H1 (cell line): Measurements from ENCODE around the gene FAM177A1. TPM values are rescaled to one million over a fixed set of nuclear protein-coding genes. Genes with fewer than 3 reads are reported as not detected.
A peak's percentile ranks its signal among the peaks of the same experiment; 100 is the strongest.

Source experiments
- ASH2L ChIP-seq: fragments of 200-600, 300-600 bp; sonication (generic); IDR thresholded peaks from one replicate; pipeline ENCODE4 v1.7.1; 2017; ENCODE audit warnings: low read length
- BACH1 ChIP-seq: IDR thresholded peaks from 2 replicates; pipeline ENCODE4 v1.6.1; 2012; ENCODE audit warnings: low read length, improper control_type of control experiment
- BRCA1 ChIP-seq: IDR thresholded peaks from 2 replicates; pipeline ENCODE4 v1.6.1; 2012; ENCODE audit warnings: low read depth, low read length, improper control_type of control experiment
- CBX8 ChIP-seq: fragments of 300-800, 300-1000 bp; sonication (generic); IDR thresholded peaks from 2 replicates; pipeline ENCODE4 v1.7.1; 2016; ENCODE audit warnings: low read depth, low read length, borderline replicate concordance
- EZH2 ChIP-seq: fragments of 200-600 bp; sonication (generic); IDR thresholded peaks from 2 replicates; pipeline ENCODE4 v1.7.1; 2012; ENCODE audit warnings: low read depth, mild to moderate bottlenecking, moderate library complexity, low read length, inconsistent platforms; ENCODE audit not compliant: severe bottlenecking
- HDAC2 ChIP-seq, 2 experiments: fragments of 300-600 bp in 1 of 2; sonication (generic) in 1 of 2; IDR thresholded peaks; 2 replicates each; pipeline ENCODE4 v1.6.1; 2011 to 2012; ENCODE audit warnings: low read depth in 2 of 2, low read length in 2 of 2, mild to moderate bottlenecking in 2 of 2, moderate library complexity in 2 of 2, borderline replicate concordance in 1 of 2, inconsistent platforms in 1 of 2
- KDM1A ChIP-seq: fragments of 200-600, 300-600 bp; sonication (generic); IDR thresholded peaks from 2 replicates; pipeline ENCODE4 v1.7.1; 2016; ENCODE audit warnings: mild to moderate bottlenecking, low read length, borderline replicate concordance
- NANOG ChIP-seq: IDR thresholded peaks from 2 replicates; pipeline ENCODE4 v1.6.1; 2011; ENCODE audit warnings: low read length, low read depth, mild to moderate bottlenecking, inconsistent platforms; ENCODE audit not compliant: insufficient read depth, poor library complexity, severe bottlenecking
- POLR2A ChIP-seq, 2 experiments: IDR thresholded peaks; 1 replicate in 1 of 2; 2 replicates in 1 of 2; pipeline ENCODE4 v1.6.1; 2011; ENCODE audit warnings: low read depth in 2 of 2, low read length in 2 of 2, mild to moderate bottlenecking in 2 of 2; ENCODE audit errors: control extremely low read depth in 1 of 2
- RAD21 ChIP-seq, 2 experiments: IDR thresholded peaks in 1 of 2; conservative IDR thresholded peaks in 1 of 2; 2 replicates each; pipeline ENCODE4 v1.6.1; 2011; ENCODE audit warnings: low read depth in 2 of 2, low read length in 2 of 2, improper control_type of control experiment in 1 of 2, inconsistent platforms in 1 of 2, mild to moderate bottlenecking in 1 of 2, moderate library complexity in 1 of 2
- RBBP5 ChIP-seq: IDR thresholded peaks from 2 replicates; pipeline ENCODE4 v1.7.1; 2012; ENCODE audit warnings: low read depth, mild to moderate bottlenecking, inconsistent platforms, low read length, moderate library complexity, borderline replicate concordance
- RNF2 ChIP-seq: fragments of 200-900, 300-1000 bp; sonication (generic); IDR thresholded peaks from 2 replicates; pipeline ENCODE4 v1.7.1; 2016; ENCODE audit warnings: borderline replicate concordance, low read depth, mild to moderate bottlenecking, antibody characterized with exemption, low read length; ENCODE audit not compliant: poor library complexity, severe bottlenecking; ENCODE audit errors: missing control alignments
- RXRA ChIP-seq: IDR thresholded peaks from 2 replicates; pipeline ENCODE4 v1.6.1; 2011; ENCODE audit warnings: low read depth, mild to moderate bottlenecking, low read length, moderate library complexity; ENCODE audit not compliant: insufficient read depth
- SAP30 ChIP-seq: fragments of 300-600 bp; sonication (generic); IDR thresholded peaks from 2 replicates; pipeline ENCODE4 v1.7.1; 2012; ENCODE audit warnings: low read length, moderate library complexity, mild to moderate bottlenecking, inconsistent platforms; ENCODE audit not compliant: insufficient read depth, insufficient replicate concordance
- SP1 ChIP-seq: IDR thresholded peaks from 2 replicates; pipeline ENCODE4 v1.6.1; 2011; ENCODE audit warnings: low read depth, low read length
- SP2 ChIP-seq: IDR thresholded peaks from 2 replicates; pipeline ENCODE4 v1.6.1; 2012; ENCODE audit warnings: mild to moderate bottlenecking, low read length, inconsistent platforms
- TAF1 ChIP-seq: IDR thresholded peaks from 2 replicates; pipeline ENCODE4 v1.6.1; 2011; ENCODE audit warnings: mild to moderate bottlenecking, low read depth, low read length
- TCF12 ChIP-seq: IDR thresholded peaks from 2 replicates; pipeline ENCODE4 v1.6.1; 2011; ENCODE audit warnings: low read depth, mild to moderate bottlenecking, low read length
- YY1 ChIP-seq: IDR thresholded peaks from 2 replicates; pipeline ENCODE4 v1.6.1; 2011; ENCODE audit warnings: low read depth, mild to moderate bottlenecking, low read length
- polyA plus RNA-seq, 7 experiments: library from polyadenylated mRNA; depleted of rRNA in 3 of 7; stranded (reverse) in 5 of 7; unstranded in 2 of 7; fragments of >200 nt in 5 of 7; fragments of 200-250 nt in 2 of 7; gene quantifications; 1 replicate in 5 of 7; 2 replicates in 1 of 7; 4 replicates in 1 of 7; pipeline versions ENCODE4 v1.2.1 to v1.2.3, GENCODE V29; 2011 to 2013; ENCODE audit warnings: missing spikeins in 2 of 7, mixed read lengths in 2 of 7
- total RNA-seq: library from RNA; stranded (reverse); fragmentation: NEBNext Ultra II Directional; extraction: Animal tissue kit (Norgen Biotek cat#: 25700); gene quantifications from 2 replicates; pipeline ENCODE4 v1.2.1, GENCODE V29; 2021

Gene FAM177A1
- total and polyA plus RNA-seq, 2 of the 8 experiments (the other 6 are each of a cell fraction or from before 2014, with no cell fraction given) = 11.3 to 34.0 TPM

- peak in 1 of 2 experiments; percentile 3; a peak in 1 of 4 replicates for TF ChIP-seq RAD21 (IDR thresholded peaks at IDR 0.05 in 1 of 2, conservative IDR thresholded peaks at IDR 0.05 in 1 of 2; ENCODE audit: low read depth in 2 of 2, low read length in 2 of 2)
- TF ChIP-seq HDAC2 (IDR thresholded peaks at IDR 0.05; ENCODE audit: borderline replicate concordance in 1 of 2, low read depth in 2 of 2, low read length in 2 of 2) = no peak
- TF ChIP-seq RXRA = no peak
- TF ChIP-seq BACH1 = no peak
- TF ChIP-seq SAP30 = peak; percentile 16
- TF ChIP-seq KDM1A = no peak
- no peak for TF ChIP-seq EZH2
- TF ChIP-seq BRCA1 = no peak
- peak; percentile 94 for TF ChIP-seq ASH2L
- peak; percentile 8 for TF ChIP-seq NANOG
- no peak for TF ChIP-seq SP1
- TF ChIP-seq RNF2 = no peak
- no peak for TF ChIP-seq SP2
- TF ChIP-seq POLR2A (IDR thresholded peaks at IDR 0.05; ENCODE audit: control extremely low read depth in 1 of 2, low read depth in 2 of 2, low read length in 2 of 2) = peak; percentile 75 to 86
- peak; percentile 81; the same call in 1 of the 2 replicates for TF ChIP-seq RBBP5
- peak; percentile 22; the same call in 1 of the 2 replicates for TF ChIP-seq YY1
- TF ChIP-seq CBX8 = no peak
- TF ChIP-seq TAF1 = peak; percentile 80
- no peak for TF ChIP-seq TCF12
These were observed at the start of gene FAM177A1 (continued) for GRCh38 chr14:35046048-35046750.
